Endothelial cell of umbilical vein (primary cell): ENCODE results near the gene KCNC1. TPM values are rescaled to one million over a fixed set of nuclear protein-coding genes. Genes with fewer than 3 reads are reported as not detected.

Source experiments
- BruUV-seq: library from RNA; stranded (reverse); fragments of 400-500 nt; replicated peaks from 2 replicates; lab custom pipeline; 2021; lab: Mats Ljungman, UMichigan
- CTCF ChIA-PET: fragments of 300-600, 350-600 bp; sonication (Branson Sonifier 250); formaldehyde crosslinking; loops from one replicate; lab custom pipeline; 2021; ENCODE audit warnings: antibody characterized with exemption, inconsistent platforms; lab: Charles Lee
- POLR2A ChIA-PET: fragments of 300-600, 350-600 bp; sonication (Branson Sonifier 250); formaldehyde crosslinking; loops from one replicate; lab custom pipeline; 2021; ENCODE audit warnings: antibody characterized with exemption, inconsistent platforms; lab: Charles Lee
- DNase-seq: peaks from one replicate; pipeline ENCODE4 v3.0.0-alpha.2; 2011; ENCODE audit warnings: low read depth, low spot score
- FAIRE-seq: peaks from 2 replicates; lab custom pipeline; 2011; peaks lifted over from hg19 to GRCh38; lab: Jason Lieb, UNC
- H2AFZ ChIP-seq: 2 replicates; pipeline ENCODE4 v1.6.0; 2012; ENCODE audit warnings: low read depth, low read length, control low read depth, inconsistent platforms
- H3K27ac ChIP-seq: 2 replicates; pipeline ENCODE4 v1.5.1; 2011; ENCODE audit warnings: low read depth, mild to moderate bottlenecking, control low read depth, low read length, moderate library complexity; ENCODE audit not compliant: insufficient read depth
- H3K27me3 ChIP-seq, 2 experiments: 2 replicates each; pipeline versions ENCODE4 v1.6.0 to v1.6.1; 2011; ENCODE audit warnings: low read length in 2 of 2, mixed read lengths in 1 of 2; ENCODE audit not compliant: control insufficient read depth in 2 of 2, insufficient read depth in 2 of 2
- H3K36me3 ChIP-seq, 2 experiments: 2 replicates in 1 of 2; 3 replicates in 1 of 2; pipeline ENCODE4 v1.5.1; 2011; ENCODE audit warnings: low read length in 2 of 2, mild to moderate bottlenecking in 1 of 2, moderate library complexity in 1 of 2; ENCODE audit not compliant: control insufficient read depth in 2 of 2, insufficient read depth in 2 of 2; ENCODE audit errors: extremely low read depth in 1 of 2
- H3K4me1 ChIP-seq: 3 replicates; pipeline ENCODE4 v1.5.1; 2011; ENCODE audit warnings: mild to moderate bottlenecking, low read length; ENCODE audit not compliant: control insufficient read depth, insufficient read depth; ENCODE audit errors: extremely low read depth
- H3K4me2 ChIP-seq: 2 replicates; pipeline ENCODE4 v1.6.1; 2011; ENCODE audit warnings: low read length, control low read depth, mixed read lengths; ENCODE audit not compliant: insufficient read depth
- H3K4me3 ChIP-seq, 3 experiments: fragments of 200-600 bp in 1 of 3; sonication (generic), shearing (Covaris generic) in 1 of 3; replicated peaks in 1 of 3; 2 replicates each; pipeline ENCODE4 v1.5.1; 2011 to 2016; ENCODE audit warnings: control low read depth in 3 of 3, low read length in 3 of 3, mild to moderate bottlenecking in 2 of 3, inconsistent platforms in 1 of 3, low read depth in 1 of 3, moderate library complexity in 1 of 3; ENCODE audit not compliant: insufficient read depth in 1 of 3
- H3K79me2 ChIP-seq: 2 replicates; pipeline ENCODE4 v1.6.0; 2012; ENCODE audit warnings: low read length, inconsistent platforms; ENCODE audit not compliant: control insufficient read depth, insufficient read depth
- H3K9ac ChIP-seq: replicated peaks from 2 replicates; pipeline ENCODE3; 2011; ENCODE audit warnings: low read length, control low read depth; ENCODE audit not compliant: insufficient read depth; ENCODE audit errors: extremely low read depth
- H3K9me1 ChIP-seq: replicated peaks from 3 replicates; pipeline ENCODE4 v1.6.0; 2011; ENCODE audit warnings: mild to moderate bottlenecking, low read length; ENCODE audit not compliant: control insufficient read depth, insufficient read depth; ENCODE audit errors: extremely low read depth
- H3K9me3 ChIP-seq: replicated peaks from 2 replicates; pipeline ENCODE4 v1.5.1; 2012; ENCODE audit warnings: low read length, inconsistent platforms; ENCODE audit not compliant: control insufficient read depth, insufficient read depth
- H4K20me1 ChIP-seq: replicated peaks from 2 replicates; pipeline ENCODE3; 2011; ENCODE audit warnings: mild to moderate bottlenecking, low read length; ENCODE audit not compliant: control insufficient read depth, insufficient read depth; ENCODE audit errors: extremely low read depth
- EZH2 ChIP-seq: IDR thresholded peaks from 2 replicates; pipeline ENCODE4 v1.6.1; 2012; ENCODE audit warnings: borderline replicate concordance, low read depth, mild to moderate bottlenecking, moderate library complexity, low read length, inconsistent platforms; ENCODE audit not compliant: severe bottlenecking
- FOS ChIP-seq: IDR thresholded peaks from 2 replicates; pipeline ENCODE4 v1.6.1; 2011; ENCODE audit warnings: mild to moderate bottlenecking, low read length, moderate library complexity, borderline replicate concordance; ENCODE audit not compliant: insufficient read depth
- GATA2 ChIP-seq: IDR thresholded peaks from 2 replicates; pipeline ENCODE4 v1.7.0; 2011; ENCODE audit warnings: low read depth, mild to moderate bottlenecking, moderate library complexity, mixed read lengths, low read length; ENCODE audit not compliant: insufficient read length, insufficient read depth
- JUN ChIP-seq: IDR thresholded peaks from 2 replicates; pipeline ENCODE4 v1.6.1; 2011; ENCODE audit warnings: borderline replicate concordance, low read depth; ENCODE audit not compliant: insufficient read length, insufficient read depth
- MAX ChIP-seq: IDR thresholded peaks from 2 replicates; pipeline ENCODE4 v1.6.1; 2011; ENCODE audit not compliant: insufficient read depth, insufficient read length
- MYC ChIP-seq: IDR thresholded peaks from one replicate; pipeline ENCODE4 v1.6.1; 2011; ENCODE audit warnings: mild to moderate bottlenecking, low read depth, low read length
- POLR2A ChIP-seq: IDR thresholded peaks from 2 replicates; pipeline ENCODE4 v1.6.1; 2012; ENCODE audit warnings: low read depth, mild to moderate bottlenecking, control low read depth, low read length
- POLR2AphosphoS5 ChIP-seq: IDR thresholded peaks from 2 replicates; pipeline ENCODE4 v1.6.1; 2012; ENCODE audit warnings: low read depth, mild to moderate bottlenecking, control low read depth, low read length, moderate library complexity; ENCODE audit not compliant: insufficient read depth
- dilution Hi-C: fragments of 300-500 bp; cut with MboI; formaldehyde crosslinking; loops from one replicate; pipeline ENCODE4 v1.15.0; 2019; ENCODE audit warnings: low sequenced_read_pairs; ENCODE audit not compliant: extremely low pct_ligation_motif_present
- intact Hi-C: fragments of 100-400 bp; cut with micrococcal nuclease; formaldehyde crosslinking; loops from one replicate; pipeline ENCODE4 v1.10.0; 2022
- polyA plus RNA-seq, 4 experiments: library from polyadenylated mRNA; depleted of rRNA in 3 of 4; stranded (reverse) in 3 of 4; unstranded in 1 of 4; fragments of >200 nt; gene quantifications; 2 replicates each; pipeline versions ENCODE4 v1.2.1 to v1.2.3, GENCODE V29; 2011 to 2012; ENCODE audit warnings: missing spikeins in 1 of 4
- total RNA-seq: library from RNA; stranded (reverse); gene quantifications from 2 replicates; pipeline ENCODE4 v1.2.3, GENCODE V29; 2021
- TF ChIP-seq, protein P1 (sequence below), 2 donors: IDR thresholded peaks; 1 replicate in 1 of 2; 2 replicates in 1 of 2; pipeline ENCODE4 v1.5.1; 2011; ENCODE audit warnings: low read length in 2 of 2, mild to moderate bottlenecking in 2 of 2, moderate library complexity in 2 of 2, control low read depth in 1 of 2, inconsistent platforms in 1 of 2, low read depth in 1 of 2; ENCODE audit not compliant: insufficient read depth in 1 of 2; ENCODE audit errors: extremely low read depth in 1 of 2

Gene KCNC1
- total and polyA plus RNA-seq, 2 donors (not counting 3 experiments of a cell fraction or from before 2014, with no cell fraction given) = not detected

GRCh38 chr11:17747131-17747955 lies 12.8 kb downstream of the KCNC1 start:
- FAIRE-seq (no peak), DNase-seq (no peak)
- ChIA-PET CTCF (interaction anchor here (1.5 to 2.3 kb wide), 4 partner anchors 13 to 225 kb away, joined by 3 to 6 read pairs (median 5); no protein-coding TSS in a partner anchor), POLR2A (no interaction called here)
- Histone ChIP-seq H3K4me2 (no peak overlapping the region), H3K4me3 (no peak overlapping the region), H3K9me3 (no peaks in the 10 kb centered on the region), H4K20me1 (no peaks in the 10 kb centered on the region), H3K79me2 (no peaks in the 10 kb centered on the region), H3K36me3 (no peaks in the 10 kb centered on the region), H3K27ac (no peak overlapping the region), H3K4me1 (no peaks in the 10 kb centered on the region), H3K9ac (no peak overlapping the region), H3K27me3 (no peaks in the 10 kb centered on the region), H2AFZ (no peak overlapping the region), H3K9me1 (no peaks in the 10 kb centered on the region)
- BruUV-seq = no TSS peak
- dilution Hi-C loops = no loop called here
- TF ChIP-seq GATA2 (no peak), POLR2A (no peak), FOS (no peak), EZH2 (no peak), POLR2AphosphoS5 (no peak), MYC (no peak), MAX (no peak), JUN (no peak)
- TF ChIP-seq, protein P1, sequence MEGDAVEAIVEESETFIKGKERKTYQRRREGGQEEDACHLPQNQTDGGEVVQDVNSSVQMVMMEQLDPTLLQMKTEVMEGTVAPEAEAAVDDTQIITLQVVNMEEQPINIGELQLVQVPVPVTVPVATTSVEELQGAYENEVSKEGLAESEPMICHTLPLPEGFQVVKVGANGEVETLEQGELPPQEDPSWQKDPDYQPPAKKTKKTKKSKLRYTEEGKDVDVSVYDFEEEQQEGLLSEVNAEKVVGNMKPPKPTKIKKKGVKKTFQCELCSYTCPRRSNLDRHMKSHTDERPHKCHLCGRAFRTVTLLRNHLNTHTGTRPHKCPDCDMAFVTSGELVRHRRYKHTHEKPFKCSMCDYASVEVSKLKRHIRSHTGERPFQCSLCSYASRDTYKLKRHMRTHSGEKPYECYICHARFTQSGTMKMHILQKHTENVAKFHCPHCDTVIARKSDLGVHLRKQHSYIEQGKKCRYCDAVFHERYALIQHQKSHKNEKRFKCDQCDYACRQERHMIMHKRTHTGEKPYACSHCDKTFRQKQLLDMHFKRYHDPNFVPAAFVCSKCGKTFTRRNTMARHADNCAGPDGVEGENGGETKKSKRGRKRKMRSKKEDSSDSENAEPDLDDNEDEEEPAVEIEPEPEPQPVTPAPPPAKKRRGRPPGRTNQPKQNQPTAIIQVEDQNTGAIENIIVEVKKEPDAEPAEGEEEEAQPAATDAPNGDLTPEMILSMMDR (IDR thresholded peaks at IDR 0.05; ENCODE audit: extremely low read depth in 1 of 2, insufficient read depth in 1 of 2, low read depth in 1 of 2, low read length in 2 of 2) = no peak
- intact Hi-C loops = no loop called here
